ENCODE data around the gene LIMA1.
"Not testable (repeated sequence)": the region's sequence is repeated elsewhere in the genome, so short reads cannot be mapped to it uniquely, and the experiment has no call there.

LIMA1 gene

GRCh38 chr12:50283229-50283923 lies at the start of gene LIMA1:
LIMA1 (minus strand) TSS chr12:50283520; CDS start chr12:50248751, 34,769 bp downstream.
- peak; percentile 51 for DNase-seq

- no peak for DNase-seq
These were observed 48.4 kb upstream of the LIMA1 start for GRCh38 chr12:50331745-50332144.

GRCh38 chr12:50328664-50329063 lies 45.3 kb upstream of the LIMA1 start:
- not testable (repeated sequence) for DNase-seq

- no peak for DNase-seq
These were observed 43.4 kb upstream of the LIMA1 start for GRCh38 chr12:50326590-50327284.

GRCh38 chr12:50325890-50326391 lies 42.6 kb upstream of the LIMA1 start:
- no peak for DNase-seq

GRCh38 chr12:50324770-50325169 lies 41.5 kb upstream of the LIMA1 start:
- not testable (repeated sequence) for DNase-seq

GRCh38 chr12:50324077-50324476 lies 40.8 kb upstream of the LIMA1 start:
- DNase-seq: not testable (repeated sequence)

- no peak for DNase-seq
These were observed 38.9 kb upstream of the LIMA1 start for GRCh38 chr12:50322206-50322605.

- no peak for DNase-seq
These were observed 33.9 kb upstream of the LIMA1 start for GRCh38 chr12:50317203-50317602.

- DNase-seq: no peak
These were observed 32.5 kb upstream of the LIMA1 start for GRCh38 chr12:50315803-50316202.

- no peak for DNase-seq
These were observed 31.5 kb upstream of the LIMA1 start for GRCh38 chr12:50314636-50315312.

- not testable (repeated sequence) for DNase-seq
These were observed 30.7 kb upstream of the LIMA1 start for GRCh38 chr12:50313971-50314370.

GRCh38 chr12:50313256-50313931 lies 30.1 kb upstream of the LIMA1 start:
- no peak for DNase-seq

- DNase-seq: not testable (repeated sequence)
These were observed 28.7 kb upstream of the LIMA1 start for GRCh38 chr12:50311858-50312609.

GRCh38 chr12:50309950-50310349 lies 26.6 kb upstream of the LIMA1 start:
- no peak for DNase-seq

GRCh38 chr12:50302686-50303085 lies 19.4 kb upstream of the LIMA1 start:
- DNase-seq: no peak

GRCh38 chr12:50297996-50298395 lies 14.7 kb upstream of the LIMA1 start:
- no peak for DNase-seq

- no peak for DNase-seq
These were observed 13.7 kb upstream of the LIMA1 start for GRCh38 chr12:50297027-50297426.

- DNase-seq: no peak
These were observed 13.2 kb upstream of the LIMA1 start for GRCh38 chr12:50296554-50296953.

- DNase-seq: no peak
These were observed 8.1 kb upstream of the LIMA1 start for GRCh38 chr12:50291377-50291776.

GRCh38 chr12:50290692-50291091 lies 7.4 kb upstream of the LIMA1 start:
- DNase-seq: not testable (repeated sequence)

GRCh38 chr12:50287271-50287670 lies 4.0 kb upstream of the LIMA1 start:
- no peak for DNase-seq

Data from GF-D8 (cell line).